Thyroid gland (tissue), 4 donors: Measurements from ENCODE around the gene RLF.

Experiments
- POLR2A ChIP-seq, 2 donors: fragments of 450-650 bp; IDR thresholded peaks; one replicate each; pipeline ENCODE4 v1.6.1; 2017; ENCODE audit warnings: antibody characterized with exemption in 2 of 2, mild to moderate bottlenecking in 2 of 2, moderate library complexity in 1 of 2
- TF ChIP-seq, protein P1 (sequence below), 6 experiments: fragments of 200-600 bp in 3 of 6; fragments of 450-650 bp in 3 of 6; sonication (generic) in 3 of 6; IDR thresholded peaks; one replicate each; pipeline ENCODE4 v1.5.1; 2016 to 2019; ENCODE audit warnings: antibody characterized with exemption in 6 of 6, mild to moderate bottlenecking in 2 of 6, inconsistent platforms in 1 of 6, moderate library complexity in 1 of 6

DNA sequence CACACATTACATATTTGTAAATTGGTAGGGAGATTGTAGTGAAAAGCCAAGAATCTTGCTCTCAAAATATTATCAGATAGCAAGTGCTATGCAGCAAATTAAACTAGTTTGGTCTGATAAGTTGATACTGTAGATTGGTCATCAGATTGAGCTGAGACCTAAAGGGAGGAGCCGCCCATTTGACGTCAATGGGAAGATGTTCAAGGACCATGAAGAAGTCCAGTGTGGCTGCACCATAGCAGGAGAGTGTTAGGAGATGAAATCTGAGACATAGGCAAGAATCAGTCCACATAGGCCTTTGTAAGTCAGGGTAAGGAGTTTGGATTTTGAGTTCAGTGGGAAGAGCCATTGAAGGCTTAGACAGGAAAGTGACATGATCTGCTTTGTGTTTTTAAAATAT is 113.1 kb downstream of the RLF start:
- TF ChIP-seq, protein P1, sequence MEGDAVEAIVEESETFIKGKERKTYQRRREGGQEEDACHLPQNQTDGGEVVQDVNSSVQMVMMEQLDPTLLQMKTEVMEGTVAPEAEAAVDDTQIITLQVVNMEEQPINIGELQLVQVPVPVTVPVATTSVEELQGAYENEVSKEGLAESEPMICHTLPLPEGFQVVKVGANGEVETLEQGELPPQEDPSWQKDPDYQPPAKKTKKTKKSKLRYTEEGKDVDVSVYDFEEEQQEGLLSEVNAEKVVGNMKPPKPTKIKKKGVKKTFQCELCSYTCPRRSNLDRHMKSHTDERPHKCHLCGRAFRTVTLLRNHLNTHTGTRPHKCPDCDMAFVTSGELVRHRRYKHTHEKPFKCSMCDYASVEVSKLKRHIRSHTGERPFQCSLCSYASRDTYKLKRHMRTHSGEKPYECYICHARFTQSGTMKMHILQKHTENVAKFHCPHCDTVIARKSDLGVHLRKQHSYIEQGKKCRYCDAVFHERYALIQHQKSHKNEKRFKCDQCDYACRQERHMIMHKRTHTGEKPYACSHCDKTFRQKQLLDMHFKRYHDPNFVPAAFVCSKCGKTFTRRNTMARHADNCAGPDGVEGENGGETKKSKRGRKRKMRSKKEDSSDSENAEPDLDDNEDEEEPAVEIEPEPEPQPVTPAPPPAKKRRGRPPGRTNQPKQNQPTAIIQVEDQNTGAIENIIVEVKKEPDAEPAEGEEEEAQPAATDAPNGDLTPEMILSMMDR (IDR thresholded peaks at IDR 0.05): no peak
- no peak for TF ChIP-seq POLR2A (IDR thresholded peaks at IDR 0.05)
